ENCODE results near the gene NPY4R. TPM values are rescaled to one million over a fixed set of nuclear protein-coding genes. Genes with fewer than 3 reads are reported as not detected.
"Not testable (repeated sequence)": the region's sequence is repeated elsewhere in the genome, so short reads cannot be mapped to it uniquely, and the experiment has no call there.

Gene NPY4R
- total RNA-seq, 1 experiment from 2014 or later: not detected

DNA sequence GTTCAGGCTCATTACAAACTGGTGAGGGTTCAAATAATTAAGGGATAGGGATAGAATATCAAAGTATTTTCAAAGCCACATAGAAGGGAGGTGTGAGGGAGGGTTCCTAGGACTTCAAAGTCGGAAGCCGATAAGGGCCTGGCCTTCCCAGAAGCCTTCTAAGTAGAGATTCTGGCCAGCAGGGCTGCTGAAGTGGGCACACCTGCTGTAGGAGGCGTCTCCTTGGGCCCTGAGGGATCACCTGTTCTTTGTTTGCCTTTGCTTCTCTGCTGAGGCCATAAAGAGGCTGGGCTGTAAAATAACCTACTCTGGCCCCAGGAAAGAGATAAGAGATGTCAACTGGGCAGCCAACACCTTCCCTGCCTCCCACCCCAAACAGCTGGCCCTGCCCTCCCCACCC lies 8.0 kb upstream of the NPY4R start:
- not testable (repeated sequence) for H3K4ac ChIP-seq (ENCODE audit: low read depth, low read length); H3K4me1 Mint-ChIP-seq; H3K4me1 ChIP-seq (ENCODE audit: insufficient read depth, low read length); H3K4me3 Mint-ChIP-seq; H3K9me3 Mint-ChIP-seq; H3K27ac ChIP-seq (ENCODE audit: insufficient read length, low read depth, low read length); H3K9me3 ChIP-seq (ENCODE audit: control insufficient read depth, low read depth, low read length); H3T11ph ChIP-seq (ENCODE audit: low read length); H3K14ac ChIP-seq (ENCODE audit: insufficient read depth, low read length); H3K9ac ChIP-seq (ENCODE audit: extremely low read depth, insufficient read length, low read length); H3K18ac ChIP-seq (ENCODE audit: insufficient read length, low read depth, low read length); H2AFZ ChIP-seq (ENCODE audit: low read length); H4K5ac ChIP-seq (ENCODE audit: insufficient read length, low read depth, low read length); H2BK12ac ChIP-seq (ENCODE audit: insufficient read length, low read depth, low read length); H3K36me3 Mint-ChIP-seq (ENCODE audit: insufficient read depth in 1 of 3, low read depth in 3 of 3); H2BK20ac ChIP-seq (ENCODE audit: low read depth, low read length, poor library complexity, severe bottlenecking); H2BK120ac ChIP-seq (ENCODE audit: low read depth, low read length, poor library complexity, severe bottlenecking); H3K79me1 ChIP-seq (ENCODE audit: insufficient read depth, low read depth, low read length, poor library complexity, severe bottlenecking); H3K27ac Mint-ChIP-seq; DNase-seq; H3K27me3 ChIP-seq (ENCODE audit: insufficient read depth, low read length); H3K23me2 ChIP-seq (ENCODE audit: insufficient read length, low read depth, low read length, poor library complexity, severe bottlenecking); H4K20me1 ChIP-seq (ENCODE audit: control insufficient read depth, insufficient read depth, insufficient read length); H3K27me3 Mint-ChIP-seq (ENCODE audit: low read depth); H3K79me2 ChIP-seq (ENCODE audit: insufficient read depth, low read length); H2BK5ac ChIP-seq (ENCODE audit: insufficient read length, low read length); H3K23ac ChIP-seq (ENCODE audit: insufficient read length, low read depth, low read length); H2BK15ac ChIP-seq (ENCODE audit: low read depth, low read length); H3K4me2 ChIP-seq (ENCODE audit: insufficient read depth, insufficient read length, low read length); H2AK5ac ChIP-seq (ENCODE audit: insufficient read length, low read length); H4K8ac ChIP-seq (replicated peaks; ENCODE audit: insufficient read length, low read depth, low read length); H3K56ac ChIP-seq (ENCODE audit: insufficient read length, low read depth, low read length); H4K91ac ChIP-seq (ENCODE audit: insufficient read length, low read depth, low read length)
- WGBS (ENCODE audit: extremely low coverage, insufficient read length, low lambda C conversion rate): no CpG with 5 or more reads among the region's 3 CpGs

DNA sequence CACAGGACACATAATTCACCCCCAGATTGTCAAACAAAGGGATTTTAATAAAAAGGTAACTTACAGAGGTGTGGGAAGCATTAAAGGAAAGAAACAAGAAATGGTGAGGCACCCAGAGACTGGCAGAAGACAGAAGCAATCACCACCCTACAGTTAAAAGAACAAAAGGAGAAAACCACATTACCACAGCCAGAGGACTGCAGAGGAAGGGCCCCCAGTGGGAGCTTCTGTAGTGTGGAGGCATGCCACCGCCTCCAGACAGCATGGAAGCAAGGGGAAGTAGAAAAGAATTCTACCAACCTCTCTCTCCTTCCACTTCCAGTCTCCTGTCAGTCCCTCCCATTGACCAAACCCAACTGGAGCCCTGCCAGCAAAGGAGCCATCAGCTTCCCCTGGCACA lies 4.4 kb upstream of the NPY4R start:
- not testable (repeated sequence) for H2BK120ac ChIP-seq (ENCODE audit: low read depth, low read length, poor library complexity, severe bottlenecking); H2BK12ac ChIP-seq (ENCODE audit: insufficient read length, low read depth, low read length); H3K4me1 ChIP-seq (ENCODE audit: insufficient read depth, low read length); H4K5ac ChIP-seq (ENCODE audit: insufficient read length, low read depth, low read length); H3K79me1 ChIP-seq (ENCODE audit: insufficient read depth, low read depth, low read length, poor library complexity, severe bottlenecking); H3K4me3 Mint-ChIP-seq; H2AK5ac ChIP-seq (ENCODE audit: insufficient read length, low read length); H3K56ac ChIP-seq (ENCODE audit: insufficient read length, low read depth, low read length); H2BK20ac ChIP-seq (ENCODE audit: low read depth, low read length, poor library complexity, severe bottlenecking); H3T11ph ChIP-seq (ENCODE audit: low read length); H3K4ac ChIP-seq (ENCODE audit: low read depth, low read length); H4K8ac ChIP-seq (replicated peaks; ENCODE audit: insufficient read length, low read depth, low read length); H3K23me2 ChIP-seq (ENCODE audit: insufficient read length, low read depth, low read length, poor library complexity, severe bottlenecking); H3K23ac ChIP-seq (ENCODE audit: insufficient read length, low read depth, low read length); H3K9ac ChIP-seq (ENCODE audit: extremely low read depth, insufficient read length, low read length); H3K27me3 ChIP-seq (ENCODE audit: insufficient read depth, low read length); H3K18ac ChIP-seq (ENCODE audit: insufficient read length, low read depth, low read length); DNase-seq; H3K9me3 Mint-ChIP-seq; H3K27me3 Mint-ChIP-seq (ENCODE audit: low read depth); H2BK5ac ChIP-seq (ENCODE audit: insufficient read length, low read length); H3K14ac ChIP-seq (ENCODE audit: insufficient read depth, low read length); H3K9me3 ChIP-seq (ENCODE audit: control insufficient read depth, low read depth, low read length); H4K20me1 ChIP-seq (ENCODE audit: control insufficient read depth, insufficient read depth, insufficient read length); H3K27ac Mint-ChIP-seq; H3K36me3 Mint-ChIP-seq (ENCODE audit: insufficient read depth in 1 of 3, low read depth in 3 of 3); H3K79me2 ChIP-seq (ENCODE audit: insufficient read depth, low read length); H3K27ac ChIP-seq (ENCODE audit: insufficient read length, low read depth, low read length); H2BK15ac ChIP-seq (ENCODE audit: low read depth, low read length); H3K4me1 Mint-ChIP-seq; H4K91ac ChIP-seq (ENCODE audit: insufficient read length, low read depth, low read length); H2AFZ ChIP-seq (ENCODE audit: low read length); H3K4me2 ChIP-seq (ENCODE audit: insufficient read depth, insufficient read length, low read length)
- no CpG with 5 or more reads among the region's 1 CpG for WGBS (ENCODE audit: extremely low coverage, insufficient read length, low lambda C conversion rate)

Data from H9 (cell line).